ENCODE measurements around the gene PHACTR2.
"Not testable (repeated sequence)": the region's sequence is repeated elsewhere in the genome, so short reads cannot be mapped to it uniquely, and the experiment has no call there.

Gene PHACTR2

DNA sequence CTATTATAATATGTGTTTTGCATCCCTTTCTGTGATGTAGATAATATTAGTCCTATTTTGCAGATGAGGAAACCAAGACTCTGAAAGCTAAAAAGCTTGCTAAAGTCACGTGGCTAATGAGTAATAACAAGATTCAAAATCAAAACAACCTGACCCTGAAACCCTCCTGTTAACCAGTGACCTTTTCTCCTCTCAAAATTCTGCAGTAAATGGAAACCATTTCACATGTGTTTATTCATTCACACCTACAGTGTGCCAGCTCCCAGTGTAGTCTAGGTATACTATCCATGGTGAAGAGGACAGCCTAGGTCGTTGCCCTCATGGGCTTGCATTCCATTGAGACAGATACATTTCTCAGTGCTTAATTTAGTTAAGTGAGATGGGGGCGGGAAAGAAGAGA, 30.6 kb upstream of the PHACTR2 start:
- no peak for TF ChIP-seq ZFX (IDR thresholded peaks at IDR 0.05; ENCODE audit: borderline replicate concordance)
- TF ChIP-seq, protein P1, sequence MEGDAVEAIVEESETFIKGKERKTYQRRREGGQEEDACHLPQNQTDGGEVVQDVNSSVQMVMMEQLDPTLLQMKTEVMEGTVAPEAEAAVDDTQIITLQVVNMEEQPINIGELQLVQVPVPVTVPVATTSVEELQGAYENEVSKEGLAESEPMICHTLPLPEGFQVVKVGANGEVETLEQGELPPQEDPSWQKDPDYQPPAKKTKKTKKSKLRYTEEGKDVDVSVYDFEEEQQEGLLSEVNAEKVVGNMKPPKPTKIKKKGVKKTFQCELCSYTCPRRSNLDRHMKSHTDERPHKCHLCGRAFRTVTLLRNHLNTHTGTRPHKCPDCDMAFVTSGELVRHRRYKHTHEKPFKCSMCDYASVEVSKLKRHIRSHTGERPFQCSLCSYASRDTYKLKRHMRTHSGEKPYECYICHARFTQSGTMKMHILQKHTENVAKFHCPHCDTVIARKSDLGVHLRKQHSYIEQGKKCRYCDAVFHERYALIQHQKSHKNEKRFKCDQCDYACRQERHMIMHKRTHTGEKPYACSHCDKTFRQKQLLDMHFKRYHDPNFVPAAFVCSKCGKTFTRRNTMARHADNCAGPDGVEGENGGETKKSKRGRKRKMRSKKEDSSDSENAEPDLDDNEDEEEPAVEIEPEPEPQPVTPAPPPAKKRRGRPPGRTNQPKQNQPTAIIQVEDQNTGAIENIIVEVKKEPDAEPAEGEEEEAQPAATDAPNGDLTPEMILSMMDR (IDR thresholded peaks at IDR 0.05): no peak
- H3K27ac ChIP-seq: no peak overlapping the region

DNA sequence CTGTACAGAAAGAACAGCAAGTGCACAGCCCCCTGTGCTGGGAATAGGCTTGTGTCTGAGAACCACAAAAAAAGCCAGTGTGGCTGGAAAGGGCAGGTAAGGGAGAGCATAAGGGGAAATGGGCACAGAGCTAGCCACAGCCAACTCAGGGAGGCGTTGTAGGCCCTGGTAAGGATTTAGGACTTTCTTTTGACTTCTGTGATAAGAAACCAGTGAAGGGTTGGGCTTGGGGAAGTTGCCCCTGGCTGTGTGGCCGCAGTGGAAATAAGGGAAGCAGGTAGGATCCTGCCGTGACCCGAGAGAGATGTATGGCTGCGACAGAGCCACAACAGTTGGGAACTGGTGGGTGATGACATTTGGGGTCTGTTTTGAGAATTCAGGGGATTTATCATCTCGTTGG, 30.0 kb upstream of the PHACTR2 start:
- no peak for TF ChIP-seq ZFX (IDR thresholded peaks at IDR 0.05; ENCODE audit: borderline replicate concordance)
- TF ChIP-seq, protein P1 (IDR thresholded peaks at IDR 0.05): no peak
- no peak overlapping the region for H3K27ac ChIP-seq

DNA sequence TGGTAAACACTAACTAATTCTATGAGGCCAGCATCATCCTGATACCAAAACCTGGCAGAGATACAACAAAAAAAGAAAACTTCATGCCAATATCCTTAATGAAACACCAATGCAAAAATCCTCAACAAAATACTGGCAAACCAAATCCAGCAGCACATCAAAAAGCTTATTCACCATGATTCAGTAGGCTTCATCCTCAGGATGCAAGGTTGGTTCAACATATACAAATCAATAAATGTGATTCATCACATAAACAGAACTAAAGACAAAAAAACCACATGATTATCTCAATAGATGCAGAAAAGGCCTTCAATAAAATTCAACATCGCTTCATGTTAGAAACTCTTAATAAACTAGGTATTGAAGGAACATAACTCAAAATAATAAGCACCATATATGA, 28.4 kb upstream of the PHACTR2 start:
- H3K27ac ChIP-seq: not testable (repeated sequence)

DNA sequence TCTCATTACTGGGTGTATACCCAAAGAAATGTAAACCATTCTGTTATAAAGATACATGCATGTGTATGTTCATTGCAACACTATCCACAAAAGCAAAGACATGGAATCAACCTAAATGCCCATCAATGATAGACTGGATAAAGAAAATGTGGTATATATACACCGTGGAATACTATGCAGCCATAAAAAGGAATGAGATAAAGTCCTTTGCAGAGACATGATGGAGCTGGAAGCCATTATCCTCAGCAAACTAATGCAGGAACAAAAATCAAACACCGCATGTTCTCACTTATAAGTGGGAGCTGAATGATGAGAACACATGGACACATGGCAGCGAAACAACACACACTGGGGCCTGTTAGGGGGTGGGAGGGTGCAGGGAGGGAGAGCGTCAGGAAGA, 26.4 kb upstream of the PHACTR2 start:
- not testable (repeated sequence) for H3K27ac ChIP-seq

DNA sequence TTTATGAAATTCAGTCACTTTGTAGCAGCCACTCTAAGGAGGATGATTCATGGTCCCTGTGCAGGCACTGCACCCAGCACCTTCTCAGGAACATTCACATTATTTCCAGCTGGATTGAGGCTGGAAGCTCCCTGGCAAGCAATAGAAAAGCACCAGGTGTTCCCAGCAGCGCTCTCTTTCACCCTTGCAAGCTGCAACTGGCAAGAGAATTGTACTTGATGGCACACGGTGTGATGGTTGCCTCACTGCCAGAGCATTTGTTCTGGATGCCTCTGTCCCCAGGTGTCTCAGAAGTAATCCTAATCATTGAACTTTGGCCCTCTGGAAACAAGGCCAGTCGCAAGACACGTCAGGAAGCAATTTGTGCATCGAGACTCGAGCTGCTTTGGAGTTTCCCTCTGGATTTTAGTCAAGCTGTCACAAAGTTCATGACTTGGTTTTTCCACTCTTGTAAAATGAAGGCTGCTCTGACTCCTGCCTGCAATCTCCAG, 24.9 kb upstream of the PHACTR2 start:
- TF ChIP-seq ZFX (IDR thresholded peaks at IDR 0.05; ENCODE audit: borderline replicate concordance): no peak
- TF ChIP-seq, protein P1 (IDR thresholded peaks at IDR 0.05): no peak

DNA sequence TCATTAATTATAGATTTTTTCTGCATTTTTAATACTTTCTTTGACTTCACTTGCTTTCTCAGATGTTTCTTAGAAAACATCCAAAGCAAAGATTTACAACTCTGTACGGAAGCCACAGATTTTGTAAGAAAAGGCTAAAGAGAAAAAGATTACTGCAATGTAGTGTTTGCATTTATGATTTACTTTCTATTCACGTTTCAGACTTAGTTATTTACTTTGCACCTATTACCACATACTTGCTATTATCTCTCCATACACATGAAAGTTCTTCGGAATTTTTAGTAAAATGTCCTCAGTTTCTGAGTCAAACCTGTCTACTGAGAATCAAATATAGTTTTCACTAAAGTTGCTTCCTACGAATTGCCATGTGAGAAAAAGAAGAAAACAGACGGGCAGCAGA, 22.2 kb upstream of the PHACTR2 start:
- no peak overlapping the region for H3K27ac ChIP-seq
- TF ChIP-seq, protein P1 (IDR thresholded peaks at IDR 0.05): no peak
- TF ChIP-seq ZFX (IDR thresholded peaks at IDR 0.05; ENCODE audit: borderline replicate concordance): no peak

More for the DNA sequence above, 24.9 kb upstream of the PHACTR2 start:
- H3K27ac ChIP-seq: no peak overlapping the region

DNA sequence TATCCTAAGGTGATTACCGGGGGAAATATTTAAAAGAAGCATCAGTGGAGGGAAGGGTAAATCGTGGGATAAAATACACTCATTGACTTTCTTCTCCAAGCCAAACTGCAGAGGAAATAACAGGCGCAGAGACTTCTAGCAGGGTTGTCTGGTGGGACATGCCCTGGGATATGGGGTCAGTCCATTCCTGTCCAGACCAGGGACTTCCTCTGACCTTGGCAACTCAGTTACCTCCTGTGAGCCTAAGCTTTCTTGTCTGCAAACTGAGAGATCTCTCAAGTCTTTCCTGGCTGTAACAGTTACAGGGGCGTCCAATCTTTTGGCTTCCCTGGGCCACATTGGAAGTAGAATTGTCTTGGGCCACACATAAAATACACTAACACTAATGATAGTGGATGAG, 21.7 kb upstream of the PHACTR2 start:
- TF ChIP-seq, protein P1 (IDR thresholded peaks at IDR 0.05): no peak
- TF ChIP-seq ZFX (IDR thresholded peaks at IDR 0.05; ENCODE audit: borderline replicate concordance): no peak
- H3K27ac ChIP-seq: no peak overlapping the region

DNA sequence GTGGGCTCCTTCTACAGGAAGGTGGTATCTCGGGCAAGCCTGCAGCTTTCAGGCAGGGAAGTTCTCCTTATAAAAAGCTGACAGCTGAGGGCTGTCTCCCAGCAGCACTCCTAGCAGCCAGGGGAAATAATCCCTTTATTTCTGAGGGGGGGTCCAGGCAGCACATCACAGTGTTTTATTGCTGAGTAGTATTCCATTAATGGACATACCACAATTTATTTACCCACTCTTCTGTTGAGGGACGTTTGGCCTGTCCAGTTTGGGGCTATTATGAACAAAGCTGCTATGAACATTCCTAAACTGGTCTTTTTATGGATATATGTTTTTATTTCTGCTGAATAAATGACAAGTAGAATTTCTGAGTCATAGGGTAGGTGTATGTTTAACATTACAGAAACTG, 20.0 kb upstream of the PHACTR2 start:
- no peak overlapping the region for H3K27ac ChIP-seq
- TF ChIP-seq, protein P1 (IDR thresholded peaks at IDR 0.05): no peak
- TF ChIP-seq ZFX (IDR thresholded peaks at IDR 0.05; ENCODE audit: borderline replicate concordance): no peak

DNA sequence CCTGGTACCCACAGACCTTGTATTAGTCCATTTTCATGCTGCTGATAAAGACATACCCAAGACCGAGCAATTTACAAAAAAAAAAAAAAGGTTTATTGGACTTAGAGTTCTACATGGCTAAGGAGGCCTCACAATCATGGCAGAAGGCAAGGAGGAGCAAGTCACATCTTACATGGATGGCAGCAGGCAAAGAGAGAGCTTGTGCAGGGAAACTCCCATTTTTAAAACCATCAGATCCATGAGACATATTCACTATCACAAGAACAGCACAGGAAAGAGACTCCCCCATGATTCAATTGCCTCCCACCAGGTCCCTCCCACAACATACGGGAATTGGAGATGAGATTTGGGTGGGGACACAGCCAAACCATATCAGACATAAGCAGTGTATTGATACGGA, 17.6 kb upstream of the PHACTR2 start:
- not testable (repeated sequence) for H3K27ac ChIP-seq

Measured in 22Rv1 (cell line).